Urothelium cell line (cell line): ENCODE results near the gene ANXA5.

Experiments used
- DNase-seq: peaks from one replicate; pipeline ENCODE4 v3.0.0; 2011; ENCODE audit warnings: low spot score, mixed read lengths
- FAIRE-seq: peaks from 2 replicates; lab custom pipeline; 2011; peaks lifted over from hg19 to GRCh38; lab: Jason Lieb, UNC

Gene ANXA5

GRCh38 chr4:121650741-121651140, 46.0 kb downstream of the ANXA5 start:
- FAIRE-seq (no peak), DNase-seq (no peak)

DNA sequence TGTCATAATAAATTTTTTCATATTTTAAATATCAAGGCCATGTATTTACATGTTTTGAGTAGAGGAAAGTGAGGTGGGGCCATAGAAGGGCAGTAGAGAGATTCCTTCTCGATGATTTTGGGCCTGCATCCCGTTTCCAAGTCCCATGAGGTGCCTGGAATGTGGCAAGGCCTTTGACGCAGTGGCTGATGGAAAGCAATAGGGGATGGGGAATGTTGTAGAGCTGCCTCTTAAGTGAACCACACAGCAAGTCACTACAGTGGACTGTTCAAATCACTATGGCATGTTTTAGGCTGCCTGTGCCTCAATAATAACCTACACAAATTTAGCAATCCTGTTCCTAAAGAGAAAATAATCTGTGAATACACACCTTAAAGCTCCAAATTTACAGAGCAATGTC, 48.3 kb downstream of the ANXA5 start:
- FAIRE-seq, result no peak
- DNase-seq, result no peak

DNA sequence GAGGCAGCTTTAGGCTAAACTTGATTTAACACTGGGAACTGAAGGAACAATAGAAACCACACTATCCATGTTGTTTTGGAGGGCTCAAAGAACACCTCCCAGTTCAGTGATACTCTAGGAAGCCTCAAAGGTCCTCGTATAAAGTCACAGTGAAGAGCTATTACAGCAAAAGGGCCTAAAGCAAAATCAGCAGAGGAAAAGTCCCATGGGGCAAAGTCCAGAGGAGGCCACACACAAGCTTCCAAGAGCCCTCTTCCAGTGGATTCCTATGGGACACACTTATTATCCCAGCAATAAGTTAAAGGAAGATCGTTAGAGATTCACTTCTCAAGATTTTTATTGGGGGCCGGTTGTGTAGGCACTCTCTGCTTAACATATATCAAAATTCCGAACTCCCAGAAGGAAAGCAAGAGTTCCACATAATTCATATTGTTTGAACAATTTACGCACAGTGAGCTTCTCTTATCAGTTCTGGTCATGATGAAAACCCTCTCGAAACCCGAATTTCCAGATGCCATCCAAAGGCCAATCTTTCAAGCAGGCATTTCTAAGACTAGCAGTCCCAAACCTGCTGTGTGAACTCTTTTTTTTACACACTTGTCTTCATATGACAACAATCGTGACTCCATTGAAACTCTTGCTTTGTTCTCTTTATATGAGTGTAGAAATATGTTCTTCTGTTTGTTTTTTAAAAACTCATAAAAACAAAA, 53.7 kb downstream of the ANXA5 start:
- no peak for FAIRE-seq
- no peak for DNase-seq

DNA sequence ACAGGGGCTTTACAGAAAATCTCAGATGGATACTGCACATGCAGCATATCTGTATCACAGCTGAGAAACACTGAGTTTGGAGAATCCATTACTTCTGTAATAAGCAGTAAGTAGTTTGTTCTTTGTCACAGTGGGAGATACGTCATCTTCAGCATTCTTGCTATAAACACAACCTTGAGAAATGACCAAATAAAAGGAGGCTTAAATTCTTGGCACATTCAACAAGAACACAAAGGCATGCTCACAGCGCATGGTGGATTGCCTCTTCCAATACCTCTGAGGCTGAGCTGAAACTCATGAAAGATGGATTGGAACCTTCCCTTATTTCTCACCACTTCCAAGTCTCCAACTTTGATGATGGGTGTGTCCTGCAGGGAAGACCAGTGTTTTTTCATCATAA, 54.5 kb downstream of the ANXA5 start:
- DNase-seq (no peak), FAIRE-seq (peak; percentile 35)

GRCh38 chr4:121633653-121634052, 63.1 kb downstream of the ANXA5 start:
- no peak for FAIRE-seq
- DNase-seq, result no peak

DNA sequence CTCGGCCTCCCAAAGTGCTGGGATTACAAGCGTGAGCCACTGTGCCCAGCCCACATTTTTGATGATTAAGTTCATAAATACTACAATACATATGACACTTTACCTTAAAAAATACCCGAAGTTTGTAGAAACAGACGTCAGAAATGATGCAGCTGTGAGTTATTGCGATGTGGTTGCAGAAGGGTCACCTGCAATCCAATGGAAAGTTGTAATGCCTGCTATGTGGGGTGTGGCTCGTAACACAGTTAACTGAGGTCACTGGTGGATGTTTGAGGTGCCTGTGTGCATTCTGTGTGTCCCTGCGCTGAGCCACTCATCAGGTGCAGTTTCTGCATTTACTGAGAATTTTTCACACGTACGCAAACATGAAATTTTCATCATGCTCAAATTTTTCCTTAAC, 64.1 kb downstream of the ANXA5 start:
- no peak for DNase-seq
- no peak for FAIRE-seq
